Activated T-cell treated with anti-CD3 and anti-CD28 coated beads for 48 hours (primary cell): ENCODE results near the gene GET4.

ENCODE experiments used
- DNase-seq: peaks from one replicate; pipeline ENCODE4 v3.0.0-alpha.2; 2020; ENCODE audit warnings: low read depth

The GET4 gene

GRCh38 chr7:876077-876971 is at the start of gene GET4:
Gene GET4 (plus strand): TSS chr7:876554. CDS start chr7:876646, 92 bp downstream.
- DNase-seq: peak; percentile 97

GRCh38 chr7:828793-829561 is 47.4 kb upstream of the GET4 start:
- no peak for DNase-seq

- no peak for DNase-seq
Measured at GRCh38 chr7:830069-830468, 46.3 kb upstream of the GET4 start.

GRCh38 chr7:831596-832166 is 44.7 kb upstream of the GET4 start:
- no peak for DNase-seq

GRCh38 chr7:832167-832967 is 44.0 kb upstream of the GET4 start, which contains the start of gene SUN1:
Gene SUN1 (plus strand): TSS chr7:832476. CDS start chr7:832525, 49 bp downstream.
- DNase-seq: peak; percentile 59

GRCh38 chr7:832968-833424 is 43.4 kb upstream of the GET4 start:
- DNase-seq: no peak

GRCh38 chr7:833601-834258 is 42.6 kb upstream of the GET4 start:
- DNase-seq: no peak

GRCh38 chr7:834277-834676 is 42.1 kb upstream of the GET4 start:
- no peak for DNase-seq

GRCh38 chr7:835021-835420 is 41.3 kb upstream of the GET4 start:
- no peak for DNase-seq

- DNase-seq: no peak
Measured at GRCh38 chr7:835485-836401, 40.6 kb upstream of the GET4 start.

GRCh38 chr7:836429-836828 is 39.9 kb upstream of the GET4 start:
- DNase-seq: no peak

GRCh38 chr7:837001-837400 is 39.4 kb upstream of the GET4 start:
- DNase-seq: no peak

GRCh38 chr7:840001-840600 is 36.3 kb upstream of the GET4 start:
- DNase-seq: no peak

- no peak for DNase-seq
Measured at GRCh38 chr7:841943-842342, 34.4 kb upstream of the GET4 start.

GRCh38 chr7:842431-843031 is 33.8 kb upstream of the GET4 start:
- DNase-seq: no peak

GRCh38 chr7:843230-843629 is 33.1 kb upstream of the GET4 start:
- DNase-seq: no peak

GRCh38 chr7:844043-844442 is 32.3 kb upstream of the GET4 start:
- DNase-seq: no peak

- DNase-seq: no peak
Measured at GRCh38 chr7:844514-844913, 31.8 kb upstream of the GET4 start.

- DNase-seq: no peak
Measured at GRCh38 chr7:845091-845490, 31.3 kb upstream of the GET4 start.
